Measurements from ENCODE around the gene CLTCL1. TPM values are rescaled to one million over a fixed set of nuclear protein-coding genes. Genes with fewer than 3 reads are reported as not detected.

CLTCL1 gene
- total RNA-seq, 1 donor: 7.1 TPM

DNA sequence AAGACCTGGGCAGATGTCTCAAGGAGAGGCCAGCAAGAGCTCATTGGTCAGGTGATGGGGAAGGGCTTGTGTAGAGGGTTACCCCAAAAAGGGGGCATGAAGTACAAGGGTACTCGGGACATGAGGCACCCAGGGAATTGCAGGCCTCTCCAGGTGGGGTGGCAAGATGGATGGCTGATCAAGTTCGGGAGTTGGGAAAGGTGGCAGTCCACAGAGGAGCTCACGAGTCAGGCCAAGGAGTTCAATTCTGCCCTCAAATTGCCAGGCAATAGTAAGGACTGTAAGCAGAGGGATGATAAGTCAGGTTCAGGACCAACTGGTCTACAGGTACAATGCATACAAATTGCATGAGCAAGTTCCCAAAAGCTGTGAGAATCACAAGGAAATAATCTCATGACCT lies 70.7 kb downstream of the CLTCL1 start:
- TF ChIP-seq, protein P1, sequence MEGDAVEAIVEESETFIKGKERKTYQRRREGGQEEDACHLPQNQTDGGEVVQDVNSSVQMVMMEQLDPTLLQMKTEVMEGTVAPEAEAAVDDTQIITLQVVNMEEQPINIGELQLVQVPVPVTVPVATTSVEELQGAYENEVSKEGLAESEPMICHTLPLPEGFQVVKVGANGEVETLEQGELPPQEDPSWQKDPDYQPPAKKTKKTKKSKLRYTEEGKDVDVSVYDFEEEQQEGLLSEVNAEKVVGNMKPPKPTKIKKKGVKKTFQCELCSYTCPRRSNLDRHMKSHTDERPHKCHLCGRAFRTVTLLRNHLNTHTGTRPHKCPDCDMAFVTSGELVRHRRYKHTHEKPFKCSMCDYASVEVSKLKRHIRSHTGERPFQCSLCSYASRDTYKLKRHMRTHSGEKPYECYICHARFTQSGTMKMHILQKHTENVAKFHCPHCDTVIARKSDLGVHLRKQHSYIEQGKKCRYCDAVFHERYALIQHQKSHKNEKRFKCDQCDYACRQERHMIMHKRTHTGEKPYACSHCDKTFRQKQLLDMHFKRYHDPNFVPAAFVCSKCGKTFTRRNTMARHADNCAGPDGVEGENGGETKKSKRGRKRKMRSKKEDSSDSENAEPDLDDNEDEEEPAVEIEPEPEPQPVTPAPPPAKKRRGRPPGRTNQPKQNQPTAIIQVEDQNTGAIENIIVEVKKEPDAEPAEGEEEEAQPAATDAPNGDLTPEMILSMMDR (IDR thresholded peaks at IDR 0.05; ENCODE audit: insufficient read depth, low read length): no peak
- no peak overlapping the region for H3K4me3 ChIP-seq (ENCODE audit: low read depth, low read length)
- DNase-seq (ENCODE audit: low read depth): no peak

DNA sequence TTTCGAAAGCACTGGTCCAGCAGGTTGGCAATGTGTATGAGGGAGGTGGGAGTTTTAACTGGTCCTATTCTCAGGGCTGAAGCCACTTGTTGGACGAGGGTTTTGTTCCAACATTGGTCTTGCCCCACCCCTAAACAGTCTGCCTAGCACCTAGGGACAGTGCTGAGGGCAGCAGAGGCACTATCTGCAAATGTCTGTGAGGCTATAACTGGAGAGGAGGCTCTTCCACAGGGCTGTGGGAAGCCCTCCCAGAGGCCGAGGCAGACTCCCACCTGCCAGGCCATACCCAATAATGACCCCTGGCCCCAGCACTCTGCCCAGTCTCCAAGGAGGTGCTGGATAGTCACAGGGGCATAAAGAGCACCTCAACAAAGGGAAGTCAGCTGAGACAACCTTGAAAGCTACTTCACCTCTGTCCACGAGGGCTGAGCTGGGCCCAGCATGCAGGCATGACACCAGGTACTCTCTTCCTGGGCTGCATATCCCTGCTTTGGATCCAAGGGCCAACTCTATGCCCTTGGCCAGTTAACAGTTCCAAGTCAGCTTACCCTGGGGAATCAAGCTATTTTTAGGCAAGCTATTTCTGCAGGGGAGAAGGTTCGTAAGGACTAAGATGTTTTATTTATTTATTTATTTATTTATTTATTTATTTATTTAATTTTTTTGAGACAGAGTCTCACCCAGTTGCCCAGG lies 72.8 kb downstream of the CLTCL1 start:
- DNase-seq (ENCODE audit: low read depth): no peak
- TF ChIP-seq, protein P1 (IDR thresholded peaks at IDR 0.05; ENCODE audit: insufficient read depth, low read length): no peak
- H3K4me3 ChIP-seq (ENCODE audit: low read depth, low read length): no peak overlapping the region

DNA sequence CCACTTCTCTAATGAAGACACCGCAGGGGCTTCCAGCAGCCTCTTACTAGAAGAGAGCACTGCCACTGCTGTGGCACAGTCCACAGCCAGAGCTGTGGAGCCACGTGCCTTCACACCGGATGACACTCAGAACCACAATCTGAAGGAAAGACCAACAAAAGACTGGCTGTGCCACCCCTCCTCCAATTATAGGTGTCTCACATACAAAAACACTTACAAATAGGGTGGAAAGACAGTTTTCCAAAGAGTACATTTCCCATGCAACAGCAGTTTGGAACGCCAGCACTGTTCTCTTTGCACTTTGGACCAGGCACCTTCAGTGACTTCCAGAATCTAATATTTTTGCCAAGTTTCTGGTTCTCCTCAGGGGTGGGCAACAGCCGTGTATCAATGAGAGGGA lies 74.9 kb downstream of the CLTCL1 start:
- DNase-seq (ENCODE audit: low read depth): no peak
- TF ChIP-seq, protein P1 (IDR thresholded peaks at IDR 0.05; ENCODE audit: insufficient read depth, low read length): no peak
- H3K4me3 ChIP-seq (ENCODE audit: low read depth, low read length): no peak overlapping the region

DNA sequence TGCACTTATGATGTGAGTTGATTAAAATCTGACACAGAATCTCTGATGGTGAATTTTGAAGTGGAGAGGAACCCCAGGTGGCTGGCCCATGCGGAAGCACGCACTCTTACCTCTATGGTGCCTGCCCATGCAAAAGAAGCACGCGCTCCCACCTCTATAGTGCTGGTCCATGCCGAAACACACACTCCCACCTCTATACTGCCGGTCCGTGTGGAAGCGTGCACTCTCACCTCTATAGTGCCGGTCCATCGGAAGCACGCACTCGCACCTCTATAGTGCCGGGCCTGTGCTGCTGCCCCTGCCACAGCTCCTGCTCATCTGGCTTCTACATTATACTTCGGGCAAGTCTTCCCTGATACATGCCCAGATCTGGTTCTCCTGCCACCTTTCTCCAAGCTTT lies 76.2 kb downstream of the CLTCL1 start:
- DNase-seq (ENCODE audit: low read depth): no peak
- no peak overlapping the region for H3K4me3 ChIP-seq (ENCODE audit: low read depth, low read length)
- TF ChIP-seq, protein P1 (IDR thresholded peaks at IDR 0.05; ENCODE audit: insufficient read depth, low read length): no peak

DNA sequence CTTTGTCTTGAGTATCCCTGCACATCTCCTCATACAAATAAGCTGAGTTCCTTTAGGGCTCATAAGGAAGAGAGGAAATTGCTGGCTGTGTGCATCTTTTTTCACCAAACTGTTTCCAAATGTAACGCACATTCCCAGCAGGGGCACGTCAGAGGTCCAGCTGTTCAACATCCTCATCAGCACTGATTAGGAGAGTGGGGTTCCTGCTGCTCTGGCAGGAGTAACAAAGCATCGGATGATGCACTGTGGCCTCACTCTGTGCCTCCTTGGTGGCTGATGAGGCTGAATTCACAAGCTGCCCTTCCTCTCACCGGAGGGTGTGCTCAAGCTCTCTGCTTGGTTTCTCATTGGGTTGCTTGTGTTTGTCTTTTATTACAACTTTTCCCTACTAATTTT lies 77.4 kb downstream of the CLTCL1 start:
- TF ChIP-seq, protein P1 (IDR thresholded peaks at IDR 0.05; ENCODE audit: insufficient read depth, low read length): no peak
- peak; percentile 6 for DNase-seq (ENCODE audit: low read depth)
- H3K4me3 ChIP-seq (ENCODE audit: low read depth, low read length): no peak overlapping the region

DNA sequence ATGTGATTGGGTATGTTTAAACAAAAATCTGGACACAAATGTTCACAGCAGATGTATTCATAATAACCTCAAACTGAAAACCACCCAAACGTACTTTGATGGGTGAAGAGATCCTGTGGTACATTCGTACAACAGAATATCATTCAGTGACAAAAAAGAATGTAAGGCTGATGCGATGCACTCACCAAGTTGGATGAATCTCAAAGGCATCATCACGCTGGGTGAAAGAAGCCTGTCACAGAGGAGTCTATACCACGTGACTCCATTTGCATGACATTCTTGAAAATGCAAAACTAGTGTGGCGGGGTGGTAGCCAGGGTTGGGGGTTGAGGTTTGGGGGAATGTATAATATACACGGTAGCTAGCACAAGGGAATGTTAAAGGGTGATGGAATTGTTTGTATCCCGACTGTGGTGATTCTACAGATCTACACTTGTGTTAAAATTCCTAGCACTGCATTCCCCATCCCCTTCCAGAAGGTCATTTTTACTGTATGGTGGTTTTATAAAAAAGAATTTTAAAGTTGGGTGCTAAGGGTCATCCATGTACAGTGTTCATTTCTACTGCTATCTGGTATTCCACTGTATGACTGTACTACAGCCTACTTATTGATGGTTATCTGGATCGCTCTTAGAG lies 78.0 kb downstream of the CLTCL1 start:
- no peak overlapping the region for H3K4me3 ChIP-seq (ENCODE audit: low read depth, low read length)
- DNase-seq (ENCODE audit: low read depth): no peak
- TF ChIP-seq, protein P1 (IDR thresholded peaks at IDR 0.05; ENCODE audit: insufficient read depth, low read length): no peak

Data from fibroblast of the aortic adventitia (primary cell).